ENCODE results near the gene SORBS2. TPM values are rescaled to one million over a fixed set of nuclear protein-coding genes. Genes with fewer than 3 reads are reported as not detected.

Gene SORBS2
- total RNA-seq, 1 donor from 2014 or later: 828 TPM

DNA sequence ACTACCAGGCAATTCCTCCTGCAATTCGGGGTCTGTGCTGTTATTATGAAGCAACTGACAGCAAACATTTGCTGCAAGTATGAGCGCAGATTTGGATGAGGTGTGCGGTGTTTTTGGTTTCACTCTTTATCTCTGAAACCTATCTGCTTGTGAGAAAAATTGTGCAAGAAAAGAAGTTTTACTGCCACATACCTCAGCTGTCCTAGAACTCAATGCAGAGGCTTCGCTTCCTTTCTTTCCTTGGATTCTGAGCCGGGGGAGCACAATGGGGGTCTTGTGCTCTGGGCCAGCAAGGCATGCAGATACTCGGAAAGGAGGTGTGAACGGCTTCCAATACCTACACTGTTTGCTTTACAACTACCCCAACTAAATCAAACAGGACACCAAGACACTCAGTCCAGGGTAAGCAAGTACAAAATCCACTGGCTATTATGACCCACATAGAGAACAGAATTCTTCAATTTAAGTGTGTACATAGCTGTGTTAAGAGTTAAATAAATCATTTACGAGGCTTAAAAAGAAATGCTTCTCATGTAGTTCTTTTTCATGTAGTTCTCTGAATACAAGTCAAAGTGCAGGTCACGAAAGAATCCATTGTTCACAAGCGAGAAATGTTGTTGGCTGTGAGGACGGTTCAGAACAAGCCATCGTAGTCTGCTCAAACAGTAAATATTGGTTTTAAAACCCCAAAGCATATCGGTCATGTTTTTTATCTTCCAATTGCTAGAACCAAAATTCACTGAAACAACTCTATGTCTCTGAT is 1.1 kb downstream of the SORBS2 start:
- ATAC-seq (no peak), DNase-seq (ENCODE audit: missing footprints) (no peak)
- intact Hi-C loops (cut with DNase I): loop anchor here (2.0 to 5.0 kb wide), 2 partner anchors 26 to 56 kb away; no protein-coding TSS in a partner anchor

DNA sequence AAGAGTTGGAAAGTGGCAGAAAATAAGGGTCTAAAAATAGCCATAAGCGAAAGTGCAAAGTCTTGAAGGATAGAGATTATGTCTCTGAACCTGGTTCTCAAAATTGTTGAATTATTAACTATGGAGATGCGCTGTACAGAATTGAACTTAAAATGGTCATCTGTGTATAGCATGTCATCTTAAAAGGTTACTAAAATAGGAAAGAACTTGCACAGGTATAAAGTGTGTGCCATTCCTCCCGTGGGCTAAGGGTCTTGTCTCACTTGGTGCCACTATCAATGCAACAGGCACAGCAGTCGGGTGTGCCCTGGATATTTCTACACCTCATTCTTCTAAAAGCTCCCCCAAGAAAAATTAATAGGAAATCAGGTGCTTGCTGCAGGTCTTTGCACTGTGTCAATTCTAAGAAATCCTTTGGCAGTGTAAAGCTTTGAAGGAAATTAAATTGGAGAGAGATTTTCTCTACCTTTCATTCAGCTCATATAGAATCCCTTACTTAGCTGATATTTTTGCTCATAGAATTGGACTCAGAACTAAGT is 2.4 kb downstream of the SORBS2 start:
- DNase-seq (ENCODE audit: missing footprints) (no peak), ATAC-seq (no peak)
- intact Hi-C loops (cut with DNase I): loop anchor here (2.0 to 5.0 kb wide), 4 partner anchors 27 to 208 kb away; no protein-coding TSS in a partner anchor

DNA sequence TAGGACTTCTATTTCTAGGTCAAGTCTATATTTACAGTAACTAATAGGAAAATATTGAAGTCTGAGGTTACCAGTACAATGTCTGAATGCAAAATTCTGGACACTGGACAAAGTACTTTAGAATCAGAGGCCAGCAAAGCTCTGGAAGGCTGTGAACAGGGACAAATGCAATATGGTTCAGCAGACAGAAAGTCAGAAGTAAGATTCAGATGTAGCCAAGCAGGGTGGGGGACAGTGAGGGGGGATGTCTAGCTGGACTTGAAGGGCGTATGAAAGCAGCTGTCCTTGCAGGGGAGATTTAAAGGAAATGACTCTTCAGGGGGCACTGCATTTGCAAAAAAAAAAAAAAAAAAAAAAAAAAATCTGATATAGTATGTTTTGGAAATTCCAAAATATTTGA is 2.9 kb downstream of the SORBS2 start:
- ATAC-seq (peak; percentile 20), DNase-seq (ENCODE audit: missing footprints) (no peak)
- intact Hi-C loops (cut with DNase I): loop anchor here (5.0 kb wide), 2 partner anchors 37 to 208 kb away; no protein-coding TSS in a partner anchor

DNA sequence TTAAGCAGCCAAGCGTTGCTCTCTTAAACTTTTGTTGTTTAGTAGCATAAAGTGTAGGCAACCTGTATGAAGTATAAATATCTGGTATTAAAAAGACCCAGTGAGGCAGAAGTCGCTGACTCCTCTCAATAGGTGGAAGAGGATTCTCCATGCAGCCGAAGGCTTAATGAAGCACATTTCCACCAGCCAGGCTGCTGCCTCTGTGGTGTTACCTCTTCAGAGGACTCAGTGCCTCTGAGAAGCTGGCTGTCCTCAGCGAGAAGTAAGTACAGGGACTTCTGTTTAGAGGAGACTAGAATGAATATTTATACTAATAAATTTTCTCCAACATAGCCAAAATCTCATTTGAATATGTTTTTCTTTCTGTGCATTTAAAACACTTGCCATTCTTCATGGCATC is 6.0 kb downstream of the SORBS2 start:
- no peak for ATAC-seq
- no peak for DNase-seq (ENCODE audit: missing footprints)
- intact Hi-C loops (cut with DNase I): loop anchor here (5.0 kb wide), 2 partner anchors 34 to 211 kb away; no protein-coding TSS in a partner anchor

DNA sequence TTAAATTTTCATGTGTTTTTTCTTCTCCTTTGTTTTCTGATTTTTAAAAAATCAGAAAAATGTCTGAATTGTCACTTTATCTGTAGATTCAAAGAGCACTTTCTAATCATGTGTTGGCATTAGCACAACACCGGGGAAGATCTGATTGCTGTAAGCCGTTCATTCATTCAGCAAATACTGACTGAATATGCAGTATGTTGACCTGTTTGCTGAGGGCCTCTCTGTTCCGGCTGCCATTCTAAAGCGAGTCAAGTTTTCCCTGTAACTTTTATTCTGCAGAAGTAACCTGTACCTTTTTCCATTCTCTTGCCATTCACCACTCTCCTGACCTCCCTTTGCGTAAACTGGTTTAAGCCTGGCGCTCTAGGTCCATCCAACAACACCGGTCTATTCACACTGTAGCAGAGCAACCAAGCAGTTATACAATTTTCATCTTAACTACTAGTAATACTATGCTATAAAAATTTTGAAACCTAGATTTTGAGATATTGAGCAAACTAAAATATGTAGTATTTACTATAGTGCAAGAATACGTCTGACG is 6.7 kb downstream of the SORBS2 start:
- DNase-seq (ENCODE audit: missing footprints) (no peak), ATAC-seq (peak; percentile 20)
- intact Hi-C loops (cut with DNase I): loop anchor here (5.0 kb wide), 2 partner anchors 33 to 212 kb away; no protein-coding TSS in a partner anchor

DNA sequence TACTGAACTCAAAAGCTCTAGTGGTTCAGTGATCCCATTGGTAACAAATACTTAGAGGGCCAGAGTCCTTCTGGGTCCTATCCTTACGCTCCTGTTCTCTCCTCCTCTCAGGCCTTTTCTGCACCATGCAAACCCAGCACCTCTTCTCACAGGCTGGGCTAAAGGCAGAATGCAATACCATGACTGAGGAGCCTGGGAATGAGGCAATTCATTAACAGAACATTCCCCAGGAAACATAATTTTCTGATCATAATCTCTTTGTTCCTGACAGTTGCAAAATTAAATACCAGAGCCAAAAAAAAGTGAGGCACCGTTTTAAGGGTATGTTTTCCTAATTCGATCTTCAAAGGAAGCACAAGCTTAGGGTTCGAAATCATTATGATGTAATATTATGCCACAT is 9.0 kb downstream of the SORBS2 start:
- intact Hi-C loops (cut with DNase I): no loop called here
- ATAC-seq: no peak
- no peak for DNase-seq (ENCODE audit: missing footprints)

DNA sequence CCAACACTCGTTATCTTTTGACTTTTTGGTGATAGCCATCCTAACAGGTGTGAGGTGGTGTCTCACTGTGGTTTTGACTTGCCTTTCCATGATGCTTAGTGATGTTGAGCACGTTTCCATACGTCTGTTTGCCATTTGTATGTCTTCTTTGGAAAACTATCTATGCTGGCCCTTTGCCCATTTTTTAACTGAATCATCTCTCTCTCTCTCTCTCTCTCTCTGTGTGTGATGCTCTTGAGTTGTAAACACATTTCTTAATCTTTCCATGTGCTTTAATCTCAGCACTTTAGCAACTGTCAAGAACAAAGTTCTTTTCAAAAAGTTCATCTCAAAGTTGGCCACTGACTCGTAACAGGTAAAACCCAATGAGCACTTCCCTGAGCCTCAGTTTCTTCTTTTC is 10.5 kb downstream of the SORBS2 start:
- intact Hi-C loops (cut with DNase I): no loop called here
- no peak for ATAC-seq
- no peak for DNase-seq (ENCODE audit: missing footprints)

DNA sequence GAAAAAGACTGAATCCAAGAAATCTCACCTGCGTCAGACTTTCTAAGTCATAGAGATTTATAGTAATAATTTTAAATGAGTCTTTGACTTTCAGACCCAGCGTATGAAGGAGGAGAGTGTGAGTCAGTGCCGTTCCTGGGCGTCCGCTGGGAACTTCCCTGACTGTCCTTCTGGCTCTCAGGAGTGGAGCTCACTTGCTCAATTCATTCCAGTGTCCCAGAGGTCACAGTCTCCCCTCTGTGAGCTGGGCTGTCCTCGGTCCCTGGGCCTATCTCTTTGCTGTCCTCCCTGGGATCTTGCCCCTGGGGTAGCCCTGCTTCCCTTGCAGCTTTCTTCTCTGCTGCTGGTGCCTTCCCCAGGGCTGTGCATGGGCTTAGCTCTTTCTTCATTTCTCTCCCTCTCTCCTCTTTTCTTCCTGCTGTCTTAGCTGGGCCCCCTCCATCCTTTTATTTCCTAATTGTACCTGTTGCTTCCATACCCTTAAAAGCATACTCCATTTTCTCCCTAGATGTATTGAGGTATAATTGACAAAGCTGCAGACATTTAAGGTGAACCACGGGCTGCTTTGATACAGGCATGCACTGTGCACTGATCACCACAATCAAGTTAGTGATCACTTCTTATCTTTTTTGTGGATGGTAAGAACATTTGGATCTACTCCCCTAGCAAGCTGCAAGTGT is 11.6 kb downstream of the SORBS2 start:
- intact Hi-C loops (cut with DNase I): no loop called here
- DNase-seq (ENCODE audit: missing footprints) (no peak), ATAC-seq (peak; percentile 66)

DNA sequence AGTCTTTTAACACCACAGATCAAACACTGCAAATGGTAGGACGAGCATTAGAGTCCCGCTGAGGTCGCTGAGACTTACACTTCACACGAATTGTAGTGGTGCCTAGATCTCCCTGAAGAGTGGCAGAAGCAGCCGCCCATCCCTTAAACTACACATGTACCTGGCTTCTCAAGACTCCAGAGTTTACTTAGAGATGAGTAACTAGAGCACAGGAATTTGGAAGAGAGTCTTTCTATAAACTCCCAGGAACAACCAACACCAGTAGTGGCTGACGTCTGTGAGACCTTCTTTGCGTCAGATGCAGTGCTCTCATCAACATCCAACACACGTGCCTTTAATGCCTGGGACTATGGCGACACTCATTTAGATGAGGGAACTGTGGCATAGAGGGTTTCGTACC is 12.6 kb downstream of the SORBS2 start:
- DNase-seq (ENCODE audit: missing footprints) (no peak), ATAC-seq (no peak)
- intact Hi-C loops (cut with DNase I): no loop called here

DNA sequence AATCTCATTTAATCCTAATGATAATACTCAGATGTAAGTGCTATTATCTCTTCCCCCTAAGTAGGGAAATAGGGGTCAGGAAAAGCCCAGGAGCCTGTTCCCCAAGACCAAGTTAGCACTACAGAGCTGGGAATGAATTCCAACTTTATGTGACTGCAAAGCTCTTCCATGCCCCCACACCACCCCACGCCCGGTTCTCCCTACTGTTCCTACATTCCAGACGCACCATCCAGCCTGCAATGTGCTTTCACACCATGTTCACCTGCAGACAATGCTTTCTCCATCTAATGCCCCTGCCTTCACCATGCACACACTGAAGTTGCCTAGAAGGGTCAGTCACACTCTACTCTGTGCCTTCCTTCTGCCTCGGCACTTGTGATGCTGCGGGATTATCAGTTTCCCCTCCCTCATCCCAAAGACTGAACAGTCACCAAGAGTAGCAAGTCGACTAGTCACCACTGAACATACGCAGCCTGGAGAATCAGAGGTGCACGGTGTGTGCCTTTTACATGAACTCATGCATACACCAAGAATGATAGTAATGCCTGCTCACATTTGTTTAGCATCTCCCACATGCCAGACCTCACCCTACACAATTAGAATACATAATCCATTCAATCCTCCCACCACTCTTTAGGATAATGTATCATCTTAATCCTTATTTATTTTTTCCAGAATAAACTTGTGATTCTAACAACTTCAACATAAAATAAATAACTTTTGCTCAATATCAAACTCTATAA is 14.2 kb downstream of the SORBS2 start:
- intact Hi-C loops (cut with DNase I): no loop called here

DNA sequence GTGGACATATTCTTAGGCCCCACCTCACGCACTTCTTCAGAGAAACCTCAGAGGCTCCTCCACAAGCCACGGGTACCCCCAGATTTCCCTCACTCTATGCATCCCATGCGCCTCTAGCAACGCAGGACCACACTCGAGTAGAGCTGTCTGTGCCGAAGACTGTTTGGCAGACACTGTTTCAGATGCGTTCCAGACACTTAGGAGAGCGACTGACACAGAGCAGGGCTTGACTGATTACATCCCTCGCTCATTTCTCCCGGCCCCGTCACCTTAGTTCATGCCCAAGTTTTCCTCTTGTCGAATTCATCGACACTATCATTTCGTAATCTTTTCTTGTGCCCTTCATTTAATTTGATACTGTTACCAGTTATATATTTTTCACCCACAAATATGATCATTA is 15.0 kb downstream of the SORBS2 start:
- no peak for DNase-seq (ENCODE audit: missing footprints)
- ATAC-seq: peak; percentile 69
- intact Hi-C loops (cut with DNase I): no loop called here

More for the DNA sequence above, 14.2 kb downstream of the SORBS2 start:
- ATAC-seq (peak; percentile 14), DNase-seq (ENCODE audit: missing footprints) (no peak)

DNA sequence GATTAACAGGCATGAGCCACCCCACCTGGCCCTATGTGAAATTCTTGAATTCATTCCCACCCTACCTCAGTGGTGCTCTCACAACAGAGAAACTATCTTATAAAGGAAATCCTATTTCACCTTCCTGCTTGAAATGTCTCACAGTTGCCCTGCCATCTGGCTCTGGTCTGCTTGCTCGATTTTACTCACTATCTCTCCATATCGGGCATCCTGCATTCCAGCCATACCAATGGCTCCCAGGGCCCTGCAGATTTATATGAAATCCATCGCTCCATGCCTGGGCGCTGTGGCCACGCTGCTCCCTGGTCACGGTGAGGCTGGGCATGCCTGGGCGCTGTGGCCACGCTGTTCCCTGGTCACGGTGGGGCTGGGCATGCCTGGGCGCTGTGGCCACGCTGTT is 15.8 kb downstream of the SORBS2 start:
- intact Hi-C loops (cut with DNase I): no loop called here
- peak; percentile 54 for ATAC-seq
- no peak for DNase-seq (ENCODE audit: missing footprints)

DNA sequence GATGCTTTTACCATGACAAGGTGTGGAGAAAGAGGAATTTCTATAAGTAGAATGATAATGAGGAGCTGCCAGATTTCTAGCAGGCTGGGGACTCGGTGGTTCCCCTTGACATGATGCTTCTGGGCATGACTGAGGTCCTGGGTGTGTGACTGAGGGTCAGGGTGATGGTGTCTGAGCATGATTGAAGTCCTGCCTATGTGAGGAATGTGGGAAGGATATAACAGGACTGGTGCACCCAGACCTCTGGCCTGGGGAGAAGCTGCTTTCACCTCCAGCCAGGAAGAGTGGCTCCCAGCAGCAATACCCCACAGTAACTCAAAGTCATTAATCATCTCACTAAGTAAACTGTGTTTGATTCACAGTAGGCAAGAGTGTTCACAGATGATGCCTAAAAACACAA is 17.4 kb downstream of the SORBS2 start:
- intact Hi-C loops (cut with DNase I): loop anchor here (5.0 kb wide), 1 partner anchor 322 kb away; the partner anchor contains the start of gene CCDC110
- ATAC-seq (no peak), DNase-seq (ENCODE audit: missing footprints) (no peak)

DNA sequence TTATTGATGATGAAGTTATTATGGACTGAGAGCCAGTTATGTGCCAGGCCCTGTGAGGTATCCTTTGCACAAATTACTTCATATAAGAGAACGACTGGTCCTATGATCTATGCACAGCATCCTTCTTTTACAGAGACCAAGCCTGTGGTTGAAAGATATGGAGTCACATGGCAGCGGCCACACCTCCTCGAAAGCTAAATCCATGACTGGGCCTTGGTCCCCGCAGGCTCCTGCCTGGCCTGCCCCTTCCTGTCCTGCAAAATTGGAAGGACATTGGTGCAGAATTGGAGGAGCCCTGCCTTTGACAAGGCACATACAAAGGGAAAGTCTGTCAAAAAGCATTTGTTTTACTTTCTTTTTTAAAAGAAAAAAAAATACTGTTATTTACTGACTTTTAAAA is 18.3 kb downstream of the SORBS2 start:
- intact Hi-C loops (cut with DNase I): loop anchor here (5.0 kb wide), 1 partner anchor 321 kb away; the partner anchor contains the start of gene CCDC110
- ATAC-seq: no peak
- no peak for DNase-seq (ENCODE audit: missing footprints)

DNA sequence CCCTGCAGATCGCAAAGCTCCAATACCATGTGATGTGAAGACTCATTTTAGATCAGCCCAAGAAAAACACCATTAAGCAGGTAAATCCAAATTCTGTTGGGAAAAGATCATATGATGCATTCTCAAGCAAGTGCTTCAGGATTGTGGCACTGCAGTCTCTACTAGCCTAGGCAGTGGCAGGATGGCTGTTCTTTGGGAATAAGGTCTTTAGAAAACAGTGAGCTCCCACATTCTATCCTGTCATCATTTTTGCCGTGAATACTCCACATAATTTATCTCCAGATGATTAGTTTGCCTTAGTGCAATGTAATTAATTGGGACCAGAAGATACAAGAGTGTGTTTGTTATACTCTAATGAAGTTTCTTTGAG is 18.9 kb downstream of the SORBS2 start:
- ATAC-seq (no peak), DNase-seq (ENCODE audit: missing footprints) (no peak)
- intact Hi-C loops (cut with DNase I): loop anchor here (5.0 kb wide), 1 partner anchor 321 kb away; the partner anchor contains the start of gene CCDC110

DNA sequence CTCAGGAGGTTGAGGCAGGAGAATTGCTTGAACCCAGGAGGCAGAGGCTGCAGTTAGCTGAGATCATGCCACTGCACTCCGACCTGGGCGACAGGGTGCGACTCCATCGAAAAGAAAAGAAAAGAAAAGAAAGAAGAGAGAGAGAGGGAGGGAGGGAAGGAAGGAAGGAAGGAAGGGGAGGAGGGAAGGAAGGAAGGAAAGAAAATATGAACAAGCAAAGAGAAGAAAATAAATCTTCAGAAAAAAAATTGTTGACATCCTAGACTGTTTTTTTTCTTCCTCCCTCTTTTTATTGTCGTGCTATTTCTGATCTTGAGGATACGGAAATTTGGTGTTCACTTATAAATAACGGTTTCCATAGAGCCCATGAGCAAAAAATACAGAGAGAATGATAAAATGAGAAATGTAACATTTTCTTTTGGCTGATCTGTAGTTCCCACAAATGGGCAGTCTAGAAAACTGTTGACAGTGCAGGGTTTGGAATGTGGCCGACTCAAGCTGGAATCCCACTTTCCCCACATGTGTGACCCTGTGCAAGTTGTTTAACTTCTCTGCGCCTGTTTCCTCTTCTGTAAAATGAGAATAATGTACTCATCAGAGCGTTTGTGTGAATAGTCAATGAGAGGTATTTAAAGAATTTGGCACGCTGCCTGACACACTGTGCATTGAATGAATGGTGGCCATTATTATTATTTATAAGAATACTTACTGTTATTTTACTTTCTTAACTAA is 19.4 kb downstream of the SORBS2 start:
- intact Hi-C loops (cut with DNase I): loop anchor here (5.0 kb wide), 1 partner anchor 320 kb away; the partner anchor contains the start of gene CCDC110
- DNase-seq (ENCODE audit: missing footprints) (no peak), ATAC-seq (no peak)

DNA sequence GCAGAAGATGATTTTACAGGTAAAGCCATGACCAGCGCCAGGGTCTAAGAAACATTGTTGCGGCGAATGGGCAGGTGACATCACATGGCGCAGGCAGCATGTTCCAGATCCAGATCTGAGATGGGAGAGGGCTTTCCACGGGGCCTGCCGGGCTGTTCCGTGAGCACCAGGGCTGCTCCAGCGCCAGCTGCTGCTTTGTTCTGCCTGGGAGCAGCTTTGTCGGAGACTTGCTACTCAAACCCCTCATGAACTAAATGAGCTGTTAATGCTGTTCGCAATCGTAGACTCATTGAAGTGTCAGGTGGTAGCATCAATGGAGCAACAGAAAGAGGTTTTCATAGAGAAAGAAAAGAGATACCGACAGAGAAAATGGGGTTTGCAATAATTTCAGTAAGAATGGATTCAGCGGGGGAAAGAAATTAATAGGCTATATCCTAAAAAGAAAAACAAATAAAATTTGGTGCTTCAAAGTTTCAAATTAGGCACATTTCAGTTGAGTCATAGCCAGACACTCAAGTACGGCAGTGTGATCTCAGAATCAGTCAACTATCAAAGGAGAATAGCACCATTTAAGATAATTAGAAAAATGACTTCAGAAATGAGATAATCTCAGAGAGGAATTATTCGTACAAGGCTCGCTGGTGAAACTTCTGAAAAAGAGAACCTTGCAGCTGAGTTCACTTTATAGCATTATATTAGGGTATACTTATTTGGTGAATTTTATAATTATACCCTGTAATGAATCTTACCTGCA is 23.9 kb downstream of the SORBS2 start:
- intact Hi-C loops (cut with DNase I): no loop called here
- DNase-seq (ENCODE audit: missing footprints) (no peak), ATAC-seq (peak; percentile 18)
